ENCODE measurements around the gene DDX51. TPM values are rescaled to one million over a fixed set of nuclear protein-coding genes. Genes with fewer than 3 reads are reported as not detected.

The DDX51 gene
- total RNA-seq, 1 donor from 2014 or later = 10.2 TPM

DNA sequence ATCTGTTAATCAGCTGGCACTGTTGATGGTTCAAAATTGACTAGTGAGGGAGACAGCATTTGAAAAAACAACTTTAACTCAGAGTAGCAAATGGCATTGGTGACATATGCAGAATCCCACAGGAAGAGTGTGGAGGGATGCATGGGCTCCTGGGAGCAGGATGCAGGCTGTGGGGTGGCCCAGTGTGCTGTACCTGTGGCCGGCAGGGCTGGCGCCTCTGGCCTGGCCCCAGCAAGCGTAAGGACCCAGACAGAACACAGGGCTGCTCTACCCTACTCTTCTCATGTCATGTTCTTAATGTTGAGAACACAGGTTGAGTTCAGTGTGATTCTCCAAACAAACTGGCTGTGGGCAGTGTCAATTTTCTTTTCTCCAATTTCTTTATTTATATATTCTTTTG, 33.4 kb downstream of the DDX51 start:
- Histone ChIP-seq H3K36me3 (ENCODE audit: insufficient read depth, low read length) (peaks cover 14% of the 10 kb centered on the region), H3K9me3 (ENCODE audit: insufficient read depth, low read depth, low read length) (no peaks in the 10 kb centered on the region), H3K79me2 (ENCODE audit: insufficient read depth, low read length) (no peaks in the 10 kb centered on the region), H3K27me3 (ENCODE audit: insufficient read depth, low read length) (no peaks in the 10 kb centered on the region), H3K9ac (ENCODE audit: low read length) (no peak overlapping the region), H4K20me1 (ENCODE audit: insufficient read depth, low read length) (peaks cover 38% of the 10 kb centered on the region), H2AFZ (ENCODE audit: low read depth, low read length) (no peak overlapping the region), H3K4me2 (ENCODE audit: low read length) (no peak overlapping the region), H3K27ac (ENCODE audit: low read depth, low read length) (no peak overlapping the region), H3K4me3 (ENCODE audit: insufficient read depth, low read depth, low read length) (no peak overlapping the region), H3K4me1 (ENCODE audit: insufficient read depth, low read length) (peaks cover 4% of the 10 kb centered on the region)
- Mint-ChIP-seq H3K9me3 (ENCODE audit: unreplicated experiment) (no peaks in the 10 kb centered on the region), H3K27me3 (ENCODE audit: low read depth, unreplicated experiment) (no peaks in the 10 kb centered on the region), H3K4me1 (ENCODE audit: low read depth, unreplicated experiment) (peaks cover 6% of the 10 kb centered on the region), H3K36me3 (ENCODE audit: low read depth, unreplicated experiment) (peaks cover 23% of the 10 kb centered on the region), H3K4me3 (ENCODE audit: unreplicated experiment) (no peak overlapping the region), H3K27ac (ENCODE audit: unreplicated experiment) (no peak overlapping the region)
- DNase-seq (ENCODE audit: low read depth) (no peak), FAIRE-seq (no peak)
- no peak for TF ChIP-seq EZH2 (IDR thresholded peaks at IDR 0.05; ENCODE audit: insufficient read depth, low read length)
- TF ChIP-seq, protein P1, sequence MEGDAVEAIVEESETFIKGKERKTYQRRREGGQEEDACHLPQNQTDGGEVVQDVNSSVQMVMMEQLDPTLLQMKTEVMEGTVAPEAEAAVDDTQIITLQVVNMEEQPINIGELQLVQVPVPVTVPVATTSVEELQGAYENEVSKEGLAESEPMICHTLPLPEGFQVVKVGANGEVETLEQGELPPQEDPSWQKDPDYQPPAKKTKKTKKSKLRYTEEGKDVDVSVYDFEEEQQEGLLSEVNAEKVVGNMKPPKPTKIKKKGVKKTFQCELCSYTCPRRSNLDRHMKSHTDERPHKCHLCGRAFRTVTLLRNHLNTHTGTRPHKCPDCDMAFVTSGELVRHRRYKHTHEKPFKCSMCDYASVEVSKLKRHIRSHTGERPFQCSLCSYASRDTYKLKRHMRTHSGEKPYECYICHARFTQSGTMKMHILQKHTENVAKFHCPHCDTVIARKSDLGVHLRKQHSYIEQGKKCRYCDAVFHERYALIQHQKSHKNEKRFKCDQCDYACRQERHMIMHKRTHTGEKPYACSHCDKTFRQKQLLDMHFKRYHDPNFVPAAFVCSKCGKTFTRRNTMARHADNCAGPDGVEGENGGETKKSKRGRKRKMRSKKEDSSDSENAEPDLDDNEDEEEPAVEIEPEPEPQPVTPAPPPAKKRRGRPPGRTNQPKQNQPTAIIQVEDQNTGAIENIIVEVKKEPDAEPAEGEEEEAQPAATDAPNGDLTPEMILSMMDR (IDR thresholded peaks at IDR 0.05; ENCODE audit: insufficient read depth, low read depth, low read length) = no peak

DNA sequence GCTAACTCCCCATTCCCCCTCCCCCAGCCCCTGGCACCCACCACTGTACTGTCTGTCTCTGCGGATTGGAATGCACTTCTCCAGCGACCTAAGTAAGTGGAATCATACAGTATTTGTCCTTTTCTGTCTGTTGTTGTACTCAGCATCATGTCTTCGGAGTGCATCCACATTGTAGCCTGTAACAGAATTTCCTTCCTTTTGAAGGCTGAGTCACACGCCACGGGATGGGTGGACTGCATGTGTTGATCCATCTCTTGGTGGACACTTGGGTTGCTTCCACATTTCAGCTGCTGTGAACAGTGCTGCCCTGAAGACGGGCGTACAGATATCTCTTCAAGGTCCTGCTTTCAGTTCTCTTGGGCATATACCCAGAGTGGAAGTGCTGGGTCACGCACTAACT, 34.4 kb downstream of the DDX51 start:
- Histone ChIP-seq H3K27ac (ENCODE audit: low read depth, low read length) (no peak overlapping the region), H3K4me3 (ENCODE audit: insufficient read depth, low read depth, low read length) (no peak overlapping the region), H3K9ac (ENCODE audit: low read length) (no peak overlapping the region), H3K36me3 (ENCODE audit: insufficient read depth, low read length) (peaks cover 14% of the 10 kb centered on the region), H3K4me1 (ENCODE audit: insufficient read depth, low read length) (peaks cover 4% of the 10 kb centered on the region), H4K20me1 (ENCODE audit: insufficient read depth, low read length) (peaks cover 37% of the 10 kb centered on the region), H3K27me3 (ENCODE audit: insufficient read depth, low read length) (no peaks in the 10 kb centered on the region), H2AFZ (ENCODE audit: low read depth, low read length) (no peak overlapping the region), H3K4me2 (ENCODE audit: low read length) (no peak overlapping the region), H3K79me2 (ENCODE audit: insufficient read depth, low read length) (no peaks in the 10 kb centered on the region), H3K9me3 (ENCODE audit: insufficient read depth, low read depth, low read length) (no peaks in the 10 kb centered on the region)
- Mint-ChIP-seq H3K9me3 (ENCODE audit: unreplicated experiment) (no peaks in the 10 kb centered on the region), H3K27ac (ENCODE audit: unreplicated experiment) (no peak overlapping the region), H3K36me3 (ENCODE audit: low read depth, unreplicated experiment) (peaks cover 28% of the 10 kb centered on the region), H3K4me3 (ENCODE audit: unreplicated experiment) (no peak overlapping the region), H3K27me3 (ENCODE audit: low read depth, unreplicated experiment) (no peaks in the 10 kb centered on the region), H3K4me1 (ENCODE audit: low read depth, unreplicated experiment) (peaks cover 6% of the 10 kb centered on the region)
- no peak for TF ChIP-seq EZH2 (IDR thresholded peaks at IDR 0.05; ENCODE audit: insufficient read depth, low read length)
- TF ChIP-seq, protein P1 (IDR thresholded peaks at IDR 0.05; ENCODE audit: insufficient read depth, low read depth, low read length) = no peak
- FAIRE-seq = no peak
- DNase-seq (ENCODE audit: low read depth) = no peak

DNA sequence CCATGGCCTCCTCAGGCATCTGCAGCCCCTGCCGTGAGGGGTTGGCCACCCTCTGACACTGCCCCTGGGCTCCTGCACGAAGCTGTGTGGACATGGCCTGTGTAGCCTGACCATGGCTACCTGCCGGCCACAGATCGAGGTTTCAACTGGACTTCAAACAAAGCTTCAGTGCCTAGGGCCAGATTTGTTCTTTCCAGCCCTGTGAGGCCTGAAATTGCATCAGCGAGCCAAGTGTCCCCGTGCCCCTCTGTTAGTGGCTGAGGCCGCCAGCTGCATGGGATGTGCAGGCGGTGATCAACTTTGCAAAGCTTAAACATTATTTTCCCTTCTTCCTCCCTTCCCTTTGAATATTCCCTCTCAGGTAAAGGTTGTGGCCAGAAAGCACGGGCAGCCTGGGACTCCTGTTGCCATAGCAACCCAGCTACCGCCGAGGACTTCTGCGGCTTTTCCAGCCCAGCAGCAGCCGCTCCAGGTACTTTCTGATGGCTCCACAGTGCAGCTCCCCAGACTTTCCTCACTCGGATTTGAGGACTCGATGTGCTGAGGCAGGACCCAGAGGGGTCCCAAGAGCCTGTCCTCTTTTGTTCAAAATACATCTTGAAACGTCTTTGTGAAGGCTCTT, 35.8 kb downstream of the DDX51 start:
- Histone ChIP-seq H3K9me3 (ENCODE audit: insufficient read depth, low read depth, low read length) (no peaks in the 10 kb centered on the region), H3K4me2 (ENCODE audit: low read length) (no peak overlapping the region), H4K20me1 (ENCODE audit: insufficient read depth, low read length) (peaks cover 42% of the 10 kb centered on the region), H3K36me3 (ENCODE audit: insufficient read depth, low read length) (peaks cover 8% of the 10 kb centered on the region), H2AFZ (ENCODE audit: low read depth, low read length) (no peak overlapping the region), H3K79me2 (ENCODE audit: insufficient read depth, low read length) (no peaks in the 10 kb centered on the region), H3K9ac (ENCODE audit: low read length) (no peak overlapping the region), H3K27me3 (ENCODE audit: insufficient read depth, low read length) (no peaks in the 10 kb centered on the region), H3K4me3 (ENCODE audit: insufficient read depth, low read depth, low read length) (no peak overlapping the region), H3K4me1 (ENCODE audit: insufficient read depth, low read length) (peaks cover 4% of the 10 kb centered on the region), H3K27ac (ENCODE audit: low read depth, low read length) (no peak overlapping the region)
- DNase-seq (ENCODE audit: low read depth) (no peak), FAIRE-seq (no peak)
- Mint-ChIP-seq H3K27me3 (ENCODE audit: low read depth, unreplicated experiment) (no peaks in the 10 kb centered on the region), H3K4me3 (ENCODE audit: unreplicated experiment) (no peak overlapping the region), H3K4me1 (ENCODE audit: low read depth, unreplicated experiment) (peaks cover 6% of the 10 kb centered on the region), H3K27ac (ENCODE audit: unreplicated experiment) (peak overlapping the region; percentile 60), H3K9me3 (ENCODE audit: unreplicated experiment) (no peaks in the 10 kb centered on the region), H3K36me3 (ENCODE audit: low read depth, unreplicated experiment) (peaks cover 27% of the 10 kb centered on the region)
- no peak for TF ChIP-seq EZH2 (IDR thresholded peaks at IDR 0.05; ENCODE audit: insufficient read depth, low read length)
- TF ChIP-seq, protein P1 (IDR thresholded peaks at IDR 0.05; ENCODE audit: insufficient read depth, low read depth, low read length) = no peak

Measured in astrocyte (in vitro differentiated cells and primary cell).